AG09309 (cell line): ENCODE measurements around the gene RPAP2.
A peak's percentile ranks its signal among the peaks of the same experiment; 100 is the strongest.
"Not testable (repeated sequence)": the region's sequence is repeated elsewhere in the genome, so short reads cannot be mapped to it uniquely, and the experiment has no call there.

Source experiments
- DNase-seq: peaks from one replicate; pipeline ENCODE4 v3.0.0-alpha.2; 2010; ENCODE audit warnings: low read depth
- H3K4me3 ChIP-seq: 2 replicates; pipeline ENCODE4 v1.5.1; 2011; ENCODE audit warnings: mild to moderate bottlenecking, low read depth, low read length, moderate library complexity; ENCODE audit not compliant: control insufficient read depth
- CTCF ChIP-seq: IDR thresholded peaks from 2 replicates; pipeline ENCODE4 v1.5.1; 2011; ENCODE audit warnings: mild to moderate bottlenecking, low read depth, low read length, inconsistent platforms; ENCODE audit not compliant: insufficient read depth, control insufficient read depth; ENCODE audit errors: missing control alignments

Gene RPAP2

GRCh38 chr1:92298573-92299476 lies at the start of gene RPAP2, which contains the start of gene GLMN:
TSS of gene RPAP2 (plus strand) at chr1:92299059. CDS start at chr1:92299074, 15 bp downstream.
TSS of gene GLMN (minus strand) at chr1:92298987. CDS start at chr1:92297999, 988 bp downstream.
- H3K4me3 ChIP-seq = peak within 1 kb of the TSS; percentile 87
- peak; percentile 7 for TF ChIP-seq CTCF
- peak; percentile 46 for DNase-seq

GRCh38 chr1:92254714-92255113 lies 44.1 kb upstream of the RPAP2 start:
- H3K4me3 ChIP-seq, DNase-seq: not testable (repeated sequence)

- TF ChIP-seq CTCF = no peak
- DNase-seq = no peak
- H3K4me3 ChIP-seq = no peak overlapping the region
These were observed 39.5 kb upstream of the RPAP2 start for GRCh38 chr1:92259350-92259749.

- no peak for DNase-seq
- no peak for TF ChIP-seq CTCF
These were observed 36.3 kb upstream of the RPAP2 start for GRCh38 chr1:92262516-92262915.

GRCh38 chr1:92273039-92273438 lies 25.8 kb upstream of the RPAP2 start:
- no peak for TF ChIP-seq CTCF
- no peak for DNase-seq
- H3K4me3 ChIP-seq = no peak overlapping the region

More at GRCh38 chr1:92262516-92262915, 36.3 kb upstream of the RPAP2 start:
- no peak overlapping the region for H3K4me3 ChIP-seq

- DNase-seq = no peak
- no peak for TF ChIP-seq CTCF
- H3K4me3 ChIP-seq = no peak overlapping the region
These were observed 23.9 kb upstream of the RPAP2 start for GRCh38 chr1:92274939-92275338.

- H3K4me3 ChIP-seq = no peak overlapping the region
- TF ChIP-seq CTCF = no peak
- DNase-seq = no peak
These were observed 22.8 kb upstream of the RPAP2 start for GRCh38 chr1:92276082-92276481.
